Neural cell (in vitro differentiated cells): ENCODE data around the gene EIF4H. TPM values are rescaled to one million over a fixed set of nuclear protein-coding genes. Genes with fewer than 3 reads are reported as not detected.

ENCODE experiments used
- H2AFZ ChIP-seq: fragments of 200-600, 300-800 bp; sonication (generic), shearing (Covaris generic); 2 replicates; pipeline ENCODE4 v1.6.0; 2014; ENCODE audit warnings: low read depth, mild to moderate bottlenecking, antibody characterized with exemption, low read length, moderate library complexity
- H3F3A ChIP-seq: fragments of 200-600 bp; shearing (Covaris generic); 2 replicates; pipeline ENCODE4 v1.6.1; 2016; ENCODE audit warnings: mild to moderate bottlenecking, moderate library complexity, mixed read lengths, antibody characterized with exemption, low read length; ENCODE audit not compliant: insufficient read depth, poor library complexity, severe bottlenecking
- H3K27ac ChIP-seq: fragments of 200-600, 300-800 bp; sonication (generic), shearing (Covaris generic); 2 replicates; pipeline ENCODE4 v1.5.1; 2014; ENCODE audit warnings: mild to moderate bottlenecking, low read length, moderate library complexity
- H3K27me3 ChIP-seq: fragments of 300-800, 200-600 bp; sonication (generic), shearing (Covaris generic); 2 replicates; pipeline ENCODE4 v1.6.0; 2014; ENCODE audit warnings: mild to moderate bottlenecking, low read depth, low read length, moderate library complexity; ENCODE audit not compliant: insufficient read depth
- H3K36me3 ChIP-seq: fragments of 300-800, 200-600 bp; sonication (generic), shearing (Covaris generic); 2 replicates; pipeline ENCODE4 v1.5.1; 2014; ENCODE audit warnings: mild to moderate bottlenecking, antibody characterized with exemption, low read length, moderate library complexity; ENCODE audit not compliant: insufficient read depth
- H3K4me2 ChIP-seq: fragments of 300-800, 200-600 bp; sonication (generic), shearing (Covaris generic); 2 replicates; pipeline ENCODE4 v1.6.0; 2014; ENCODE audit warnings: mild to moderate bottlenecking, low read length
- H3K4me3 ChIP-seq: fragments of 300-800, 200-600 bp; sonication (generic), shearing (Covaris generic); 2 replicates; pipeline ENCODE4 v1.5.1; 2014; ENCODE audit warnings: mild to moderate bottlenecking, low read length, moderate library complexity
- H3K79me2 ChIP-seq: fragments of 200-600 bp; shearing (Covaris generic); replicated peaks from 2 replicates; pipeline ENCODE4 v1.6.0; 2014; ENCODE audit warnings: mild to moderate bottlenecking, low read length, moderate library complexity; ENCODE audit not compliant: insufficient read depth
- H3K9ac ChIP-seq: fragments of 300-800, 200-600 bp; sonication (generic), shearing (Covaris generic); 2 replicates; pipeline ENCODE4 v1.6.1; 2016; ENCODE audit warnings: mild to moderate bottlenecking, low read length, mixed read lengths
- H3K9me2 ChIP-seq: fragments of 200-600 bp; shearing (Covaris generic); 2 replicates; pipeline ENCODE4 v1.6.1; 2016; ENCODE audit warnings: mild to moderate bottlenecking, low read length, mixed read lengths; ENCODE audit not compliant: insufficient read depth
- H3K9me3 ChIP-seq: fragments of 200-600, 300-800 bp; sonication (generic), shearing (Covaris generic); 2 replicates; pipeline ENCODE4 v1.6.1; 2016; ENCODE audit warnings: mild to moderate bottlenecking, mixed run types, low read length, moderate library complexity, mixed read lengths
- H4K20me1 ChIP-seq: fragments of 200-600 bp; shearing (Covaris generic); 2 replicates; pipeline ENCODE4 v1.6.1; 2016; ENCODE audit warnings: mild to moderate bottlenecking, mixed run types; ENCODE audit not compliant: insufficient read depth
- EP300 ChIP-seq: fragments of 450-650 bp; conservative IDR thresholded peaks from 2 replicates; pipeline ENCODE4 v1.6.1; 2014; ENCODE audit warnings: antibody characterized with exemption, mild to moderate bottlenecking, moderate library complexity; ENCODE audit not compliant: poor library complexity, severe bottlenecking
- EZH2 ChIP-seq: fragments of 200-600, 300-800 bp; shearing (Covaris generic), sonication (generic); IDR thresholded peaks from 2 replicates; pipeline ENCODE4 v1.6.1; 2014; ENCODE audit warnings: antibody characterized with exemption, low read length, borderline replicate concordance, mild to moderate bottlenecking; ENCODE audit not compliant: insufficient read depth, poor library complexity, severe bottlenecking
- MXI1 ChIP-seq: fragments of 450-650 bp; conservative IDR thresholded peaks from 2 replicates; pipeline ENCODE4 v1.6.1; 2014; ENCODE audit warnings: antibody characterized with exemption, mild to moderate bottlenecking; ENCODE audit not compliant: poor library complexity, severe bottlenecking
- POLR2AphosphoS5 ChIP-seq: IDR thresholded peaks from 2 replicates; pipeline ENCODE4 v1.6.1; 2012
- RAD21 ChIP-seq: fragments of 450-650 bp; conservative IDR thresholded peaks from 2 replicates; pipeline ENCODE4 v1.6.1; 2014; ENCODE audit warnings: antibody characterized with exemption, mild to moderate bottlenecking, moderate library complexity
- SMC3 ChIP-seq: fragments of 450-650 bp; conservative IDR thresholded peaks from 2 replicates; pipeline ENCODE4 v1.6.1; 2014; ENCODE audit warnings: antibody characterized with exemption, mild to moderate bottlenecking, moderate library complexity; ENCODE audit not compliant: poor library complexity
- TAF1 ChIP-seq: IDR thresholded peaks from 2 replicates; pipeline ENCODE4 v1.6.1; 2012; ENCODE audit warnings: low read depth
- polyA plus RNA-seq: library from polyadenylated mRNA; depleted of rRNA; stranded (reverse); fragments of >200 nt; gene quantifications from 2 replicates; pipeline ENCODE4 v1.2.3, GENCODE V29; 2014
- TF ChIP-seq, protein P1 (sequence below): IDR thresholded peaks from 2 replicates; pipeline ENCODE4 v1.6.1; 2012; ENCODE audit warnings: borderline replicate concordance
- TF ChIP-seq, protein P2 (sequence below): fragments of 450-650 bp; IDR thresholded peaks from 2 replicates; pipeline ENCODE4 v1.5.1; 2014; ENCODE audit warnings: antibody characterized with exemption, mild to moderate bottlenecking, moderate library complexity; ENCODE audit not compliant: poor library complexity, severe bottlenecking

Gene EIF4H
- polyA plus RNA-seq, 1 donor from 2014 or later: 170 TPM

DNA sequence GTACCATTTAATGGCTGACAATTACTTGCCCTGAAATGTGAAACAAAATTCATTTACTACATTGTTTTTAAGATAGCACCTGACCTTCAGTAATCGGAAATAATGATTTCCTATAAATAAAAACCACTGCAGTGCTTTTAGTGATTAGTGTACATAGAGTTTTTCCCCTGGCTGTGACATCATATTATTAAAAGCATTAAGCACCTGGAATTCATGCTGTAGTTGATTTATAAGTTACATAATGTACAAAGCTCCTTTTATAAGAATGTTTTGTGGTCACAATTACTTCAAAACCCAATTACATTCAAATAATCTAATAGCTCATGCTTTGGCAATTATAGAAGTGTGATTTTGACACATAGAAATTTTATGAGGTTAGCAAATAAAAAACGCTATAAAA, 44.3 kb upstream of the EIF4H start:
- H3K27me3 ChIP-seq: no peaks in the 10 kb centered on the region
- H3K27ac ChIP-seq: no peak overlapping the region
- no peak overlapping the region for H3K4me2 ChIP-seq
- H3F3A ChIP-seq: no peaks in the 10 kb centered on the region
- H3K4me3 ChIP-seq: no peak overlapping the region
- TF ChIP-seq, protein P1, sequence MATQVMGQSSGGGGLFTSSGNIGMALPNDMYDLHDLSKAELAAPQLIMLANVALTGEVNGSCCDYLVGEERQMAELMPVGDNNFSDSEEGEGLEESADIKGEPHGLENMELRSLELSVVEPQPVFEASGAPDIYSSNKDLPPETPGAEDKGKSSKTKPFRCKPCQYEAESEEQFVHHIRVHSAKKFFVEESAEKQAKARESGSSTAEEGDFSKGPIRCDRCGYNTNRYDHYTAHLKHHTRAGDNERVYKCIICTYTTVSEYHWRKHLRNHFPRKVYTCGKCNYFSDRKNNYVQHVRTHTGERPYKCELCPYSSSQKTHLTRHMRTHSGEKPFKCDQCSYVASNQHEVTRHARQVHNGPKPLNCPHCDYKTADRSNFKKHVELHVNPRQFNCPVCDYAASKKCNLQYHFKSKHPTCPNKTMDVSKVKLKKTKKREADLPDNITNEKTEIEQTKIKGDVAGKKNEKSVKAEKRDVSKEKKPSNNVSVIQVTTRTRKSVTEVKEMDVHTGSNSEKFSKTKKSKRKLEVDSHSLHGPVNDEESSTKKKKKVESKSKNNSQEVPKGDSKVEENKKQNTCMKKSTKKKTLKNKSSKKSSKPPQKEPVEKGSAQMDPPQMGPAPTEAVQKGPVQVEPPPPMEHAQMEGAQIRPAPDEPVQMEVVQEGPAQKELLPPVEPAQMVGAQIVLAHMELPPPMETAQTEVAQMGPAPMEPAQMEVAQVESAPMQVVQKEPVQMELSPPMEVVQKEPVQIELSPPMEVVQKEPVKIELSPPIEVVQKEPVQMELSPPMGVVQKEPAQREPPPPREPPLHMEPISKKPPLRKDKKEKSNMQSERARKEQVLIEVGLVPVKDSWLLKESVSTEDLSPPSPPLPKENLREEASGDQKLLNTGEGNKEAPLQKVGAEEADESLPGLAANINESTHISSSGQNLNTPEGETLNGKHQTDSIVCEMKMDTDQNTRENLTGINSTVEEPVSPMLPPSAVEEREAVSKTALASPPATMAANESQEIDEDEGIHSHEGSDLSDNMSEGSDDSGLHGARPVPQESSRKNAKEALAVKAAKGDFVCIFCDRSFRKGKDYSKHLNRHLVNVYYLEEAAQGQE: no peak
- TF ChIP-seq TAF1: no peak
- no peak for TF ChIP-seq EZH2
- TF ChIP-seq POLR2AphosphoS5: no peak
- TF ChIP-seq, protein P2, sequence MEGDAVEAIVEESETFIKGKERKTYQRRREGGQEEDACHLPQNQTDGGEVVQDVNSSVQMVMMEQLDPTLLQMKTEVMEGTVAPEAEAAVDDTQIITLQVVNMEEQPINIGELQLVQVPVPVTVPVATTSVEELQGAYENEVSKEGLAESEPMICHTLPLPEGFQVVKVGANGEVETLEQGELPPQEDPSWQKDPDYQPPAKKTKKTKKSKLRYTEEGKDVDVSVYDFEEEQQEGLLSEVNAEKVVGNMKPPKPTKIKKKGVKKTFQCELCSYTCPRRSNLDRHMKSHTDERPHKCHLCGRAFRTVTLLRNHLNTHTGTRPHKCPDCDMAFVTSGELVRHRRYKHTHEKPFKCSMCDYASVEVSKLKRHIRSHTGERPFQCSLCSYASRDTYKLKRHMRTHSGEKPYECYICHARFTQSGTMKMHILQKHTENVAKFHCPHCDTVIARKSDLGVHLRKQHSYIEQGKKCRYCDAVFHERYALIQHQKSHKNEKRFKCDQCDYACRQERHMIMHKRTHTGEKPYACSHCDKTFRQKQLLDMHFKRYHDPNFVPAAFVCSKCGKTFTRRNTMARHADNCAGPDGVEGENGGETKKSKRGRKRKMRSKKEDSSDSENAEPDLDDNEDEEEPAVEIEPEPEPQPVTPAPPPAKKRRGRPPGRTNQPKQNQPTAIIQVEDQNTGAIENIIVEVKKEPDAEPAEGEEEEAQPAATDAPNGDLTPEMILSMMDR: no peak
- TF ChIP-seq MXI1: no peak
- TF ChIP-seq RAD21: no peak
- no peak for TF ChIP-seq EP300
- no peak for TF ChIP-seq SMC3
- H3K36me3 ChIP-seq: no peaks in the 10 kb centered on the region
- no peaks in the 10 kb centered on the region for H3K9me3 ChIP-seq
- H4K20me1 ChIP-seq: no peaks in the 10 kb centered on the region
- H3K79me2 ChIP-seq: no peaks in the 10 kb centered on the region
- no peak overlapping the region for H2AFZ ChIP-seq
- H3K9me2 ChIP-seq: no peaks in the 10 kb centered on the region
- no peak overlapping the region for H3K9ac ChIP-seq

DNA sequence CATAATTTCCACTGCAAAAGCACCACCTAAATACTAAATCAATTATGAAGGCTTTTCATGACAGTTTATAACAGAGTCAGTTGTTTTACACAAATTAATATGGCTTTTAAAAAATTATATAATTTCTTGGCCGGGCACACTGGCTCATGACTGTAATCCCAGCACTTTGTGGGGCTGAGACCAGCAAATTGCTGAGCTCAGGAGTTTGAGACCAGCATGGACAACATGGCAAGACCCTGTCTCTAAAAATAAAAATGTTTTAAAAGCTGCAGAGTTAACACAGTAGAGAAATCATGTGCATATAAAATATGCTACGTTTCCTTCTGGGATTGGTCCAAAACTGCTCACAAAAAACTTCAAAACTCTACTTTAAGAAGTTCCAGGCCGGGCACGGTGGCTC, 43.6 kb upstream of the EIF4H start:
- Histone ChIP-seq H3K9ac (no peak overlapping the region), H3K9me2 (no peaks in the 10 kb centered on the region), H3K4me2 (no peak overlapping the region), H4K20me1 (no peaks in the 10 kb centered on the region), H3K79me2 (no peaks in the 10 kb centered on the region), H2AFZ (no peak overlapping the region), H3K27me3 (no peaks in the 10 kb centered on the region), H3K36me3 (no peaks in the 10 kb centered on the region), H3K4me3 (no peak overlapping the region), H3F3A (no peaks in the 10 kb centered on the region), H3K9me3 (no peaks in the 10 kb centered on the region), H3K27ac (no peak overlapping the region)
- TF ChIP-seq RAD21: no peak
- TF ChIP-seq, protein P1: no peak
- no peak for TF ChIP-seq MXI1
- TF ChIP-seq, protein P2: no peak
- TF ChIP-seq POLR2AphosphoS5: no peak
- TF ChIP-seq EZH2: no peak
- TF ChIP-seq TAF1: no peak
- TF ChIP-seq EP300: no peak
- TF ChIP-seq SMC3: no peak
